ENCODE data around the gene ROR2.
A peak's percentile ranks its signal among the peaks of the same experiment; 100 is the strongest.
"Not testable (repeated sequence)": the region's sequence is repeated elsewhere in the genome, so short reads cannot be mapped to it uniquely, and the experiment has no call there.

The ROR2 gene

GRCh38 chr9:91629718-91630117, 320.3 kb downstream of the ROR2 start:
- TF ChIP-seq JUND (IDR thresholded peaks at IDR 0.05; ENCODE audit: low read depth), result no peak
- in situ Hi-C loops (cut with HindIII; ENCODE audit: low pct_unique_long_range_greater_than_20kb, low sequenced_read_pairs), result no loop called here
- no peak for DNase-seq (ENCODE audit: low read depth in 1 of 2, low spot score in 1 of 2)

- no peak for TF ChIP-seq JUND (IDR thresholded peaks at IDR 0.05; ENCODE audit: low read depth)
- in situ Hi-C loops (cut with HindIII; ENCODE audit: low pct_unique_long_range_greater_than_20kb, low sequenced_read_pairs), result no loop called here
- no peak for DNase-seq (ENCODE audit: low read depth in 1 of 2, low spot score in 1 of 2)
These were observed 321.1 kb downstream of the ROR2 start for GRCh38 chr9:91628892-91629291.

- in situ Hi-C loops (cut with HindIII; ENCODE audit: low pct_unique_long_range_greater_than_20kb, low sequenced_read_pairs), result no loop called here
- TF ChIP-seq JUND (IDR thresholded peaks at IDR 0.05; ENCODE audit: low read depth), result no peak
- DNase-seq (ENCODE audit: low read depth in 1 of 2, low spot score in 1 of 2), result no peak
These were observed 324.7 kb downstream of the ROR2 start for GRCh38 chr9:91625331-91625730.

GRCh38 chr9:91623004-91623403, 327.0 kb downstream of the ROR2 start:
- no peak for TF ChIP-seq JUND (IDR thresholded peaks at IDR 0.05; ENCODE audit: low read depth)
- DNase-seq (ENCODE audit: low read depth in 1 of 2, low spot score in 1 of 2), result no peak
- in situ Hi-C loops (cut with HindIII; ENCODE audit: low pct_unique_long_range_greater_than_20kb, low sequenced_read_pairs), result no loop called here

- in situ Hi-C loops (cut with HindIII; ENCODE audit: low pct_unique_long_range_greater_than_20kb, low sequenced_read_pairs), result not testable (repeated sequence)
These were observed 327.9 kb downstream of the ROR2 start for GRCh38 chr9:91622121-91622520.

GRCh38 chr9:91614044-91614443, 336.0 kb downstream of the ROR2 start:
- DNase-seq (ENCODE audit: low read depth in 1 of 2, low spot score in 1 of 2); in situ Hi-C loops (cut with HindIII; ENCODE audit: low pct_unique_long_range_greater_than_20kb, low sequenced_read_pairs): not testable (repeated sequence)

More at GRCh38 chr9:91622121-91622520, 327.9 kb downstream of the ROR2 start:
- not testable (repeated sequence) for DNase-seq (ENCODE audit: low read depth in 1 of 2, low spot score in 1 of 2)

GRCh38 chr9:91611582-91611981, 338.4 kb downstream of the ROR2 start:
- in situ Hi-C loops (cut with HindIII; ENCODE audit: low pct_unique_long_range_greater_than_20kb, low sequenced_read_pairs), result no loop called here
- no peak for TF ChIP-seq JUND (IDR thresholded peaks at IDR 0.05; ENCODE audit: low read depth)
- DNase-seq (ENCODE audit: low read depth in 1 of 2, low spot score in 1 of 2), result no peak

- no peak for TF ChIP-seq JUND (IDR thresholded peaks at IDR 0.05; ENCODE audit: low read depth)
- peak in 1 of 2 experiments; percentile 47 for DNase-seq (ENCODE audit: low read depth in 1 of 2, low spot score in 1 of 2)
- in situ Hi-C loops (cut with HindIII; ENCODE audit: low pct_unique_long_range_greater_than_20kb, low sequenced_read_pairs), result no loop called here
These were observed 343.6 kb downstream of the ROR2 start for GRCh38 chr9:91606255-91606995.

- DNase-seq (ENCODE audit: low read depth in 1 of 2, low spot score in 1 of 2), result no peak
- in situ Hi-C loops (cut with HindIII; ENCODE audit: low pct_unique_long_range_greater_than_20kb, low sequenced_read_pairs), result no loop called here
- no peak for TF ChIP-seq JUND (IDR thresholded peaks at IDR 0.05; ENCODE audit: low read depth)
These were observed 345.4 kb downstream of the ROR2 start for GRCh38 chr9:91604451-91605179.

GRCh38 chr9:91603932-91604331, 346.1 kb downstream of the ROR2 start:
- in situ Hi-C loops (cut with HindIII; ENCODE audit: low pct_unique_long_range_greater_than_20kb, low sequenced_read_pairs), result no loop called here
- TF ChIP-seq JUND (IDR thresholded peaks at IDR 0.05; ENCODE audit: low read depth), result no peak
- DNase-seq (ENCODE audit: low read depth in 1 of 2, low spot score in 1 of 2), result no peak

- DNase-seq (ENCODE audit: low read depth in 1 of 2, low spot score in 1 of 2), result no peak
- TF ChIP-seq JUND (IDR thresholded peaks at IDR 0.05; ENCODE audit: low read depth), result no peak
- in situ Hi-C loops (cut with HindIII; ENCODE audit: low pct_unique_long_range_greater_than_20kb, low sequenced_read_pairs), result no loop called here
These were observed 350.5 kb downstream of the ROR2 start for GRCh38 chr9:91599564-91599963.

GRCh38 chr9:91591627-91592026, 358.4 kb downstream of the ROR2 start:
- TF ChIP-seq JUND (IDR thresholded peaks at IDR 0.05; ENCODE audit: low read depth), result no peak
- in situ Hi-C loops (cut with HindIII; ENCODE audit: low pct_unique_long_range_greater_than_20kb, low sequenced_read_pairs), result no loop called here

GRCh38 chr9:91589101-91589553, 360.9 kb downstream of the ROR2 start:
- DNase-seq (ENCODE audit: low read depth in 1 of 2, low spot score in 1 of 2), result no peak
- TF ChIP-seq JUND (IDR thresholded peaks at IDR 0.05; ENCODE audit: low read depth), result no peak
- in situ Hi-C loops (cut with HindIII; ENCODE audit: low pct_unique_long_range_greater_than_20kb, low sequenced_read_pairs), result no loop called here

More at GRCh38 chr9:91591627-91592026, 358.4 kb downstream of the ROR2 start:
- DNase-seq (ENCODE audit: low read depth in 1 of 2, low spot score in 1 of 2), result no peak

All from T47D (cell line).